Coronary artery (tissue), 2 donors: ENCODE measurements around the gene KBTBD8.
A peak's percentile ranks its signal among the peaks of the same experiment; 100 is the strongest.

Experiments used
- DNase-seq: peaks from one replicate; pipeline ENCODE4 v3.0.0-alpha.2; 2017; ENCODE audit warnings: low spot score
- H3K27ac ChIP-seq, 2 donors: fragments of 200-600 bp; sonication (generic); one replicate each; pipeline ENCODE4 v1.5.1; 2016 to 2019
- H3K4me3 ChIP-seq: fragments of 200-600 bp; sonication (generic); 2 replicates; pipeline ENCODE4 v1.5.1; 2016; ENCODE audit warnings: mild to moderate bottlenecking, moderate library complexity
- TF ChIP-seq, protein P1 (sequence below): fragments of 200-600 bp; sonication (generic); IDR thresholded peaks from one replicate; pipeline ENCODE4 v1.5.1; 2019; ENCODE audit warnings: antibody characterized with exemption

KBTBD8 gene, protein sequence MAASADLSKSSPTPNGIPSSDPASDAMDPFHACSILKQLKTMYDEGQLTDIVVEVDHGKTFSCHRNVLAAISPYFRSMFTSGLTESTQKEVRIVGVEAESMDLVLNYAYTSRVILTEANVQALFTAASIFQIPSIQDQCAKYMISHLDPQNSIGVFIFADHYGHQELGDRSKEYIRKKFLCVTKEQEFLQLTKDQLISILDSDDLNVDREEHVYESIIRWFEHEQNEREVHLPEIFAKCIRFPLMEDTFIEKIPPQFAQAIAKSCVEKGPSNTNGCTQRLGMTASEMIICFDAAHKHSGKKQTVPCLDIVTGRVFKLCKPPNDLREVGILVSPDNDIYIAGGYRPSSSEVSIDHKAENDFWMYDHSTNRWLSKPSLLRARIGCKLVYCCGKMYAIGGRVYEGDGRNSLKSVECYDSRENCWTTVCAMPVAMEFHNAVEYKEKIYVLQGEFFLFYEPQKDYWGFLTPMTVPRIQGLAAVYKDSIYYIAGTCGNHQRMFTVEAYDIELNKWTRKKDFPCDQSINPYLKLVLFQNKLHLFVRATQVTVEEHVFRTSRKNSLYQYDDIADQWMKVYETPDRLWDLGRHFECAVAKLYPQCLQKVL

DNA sequence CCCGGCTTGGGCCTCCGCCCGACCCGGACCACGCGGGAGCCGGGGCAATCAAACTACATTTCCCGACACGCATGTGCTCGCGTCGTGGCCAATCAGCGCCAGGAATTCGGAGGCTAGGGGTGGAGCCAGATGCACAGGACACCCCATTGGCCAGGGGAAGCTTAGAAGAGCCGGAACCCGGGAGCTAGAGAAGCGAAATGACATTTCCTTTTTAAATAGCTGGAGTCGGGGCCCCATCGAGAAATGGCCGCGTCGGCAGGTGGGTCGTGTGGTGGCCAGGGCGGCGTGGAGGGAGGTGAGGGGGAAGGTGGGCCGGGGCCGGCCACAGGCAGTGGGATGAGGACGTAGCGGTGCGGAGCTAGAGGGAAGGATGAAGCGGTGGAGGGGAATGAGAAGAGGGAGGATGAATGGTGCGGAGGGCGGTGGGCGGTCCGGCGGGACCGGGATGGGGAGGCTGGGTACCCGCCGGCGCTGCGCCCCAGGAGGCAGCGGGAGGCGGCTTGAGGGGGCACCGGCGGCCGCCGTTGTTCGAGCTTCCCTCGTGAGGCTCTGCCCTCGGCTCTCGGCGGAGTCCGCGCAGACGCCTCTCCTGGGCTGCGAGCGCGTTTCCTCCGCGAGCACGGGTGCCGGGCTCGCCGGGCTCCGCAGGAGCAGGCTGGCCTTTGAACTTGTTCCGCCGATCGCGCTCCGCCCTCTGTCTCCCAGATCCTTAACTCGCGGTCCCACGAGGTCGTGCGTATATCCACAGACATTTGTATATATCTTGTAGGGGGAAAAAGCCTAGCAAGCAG is at the start of gene KBTBD8:
Gene KBTBD8 (plus strand): TSS at position 195 of the 791 bp plus-strand sequence. CDS start 49 bp downstream, at position 244.
- peak within 1 kb of the TSS; percentile 40 to 87 for H3K27ac ChIP-seq
- TF ChIP-seq, protein P1, sequence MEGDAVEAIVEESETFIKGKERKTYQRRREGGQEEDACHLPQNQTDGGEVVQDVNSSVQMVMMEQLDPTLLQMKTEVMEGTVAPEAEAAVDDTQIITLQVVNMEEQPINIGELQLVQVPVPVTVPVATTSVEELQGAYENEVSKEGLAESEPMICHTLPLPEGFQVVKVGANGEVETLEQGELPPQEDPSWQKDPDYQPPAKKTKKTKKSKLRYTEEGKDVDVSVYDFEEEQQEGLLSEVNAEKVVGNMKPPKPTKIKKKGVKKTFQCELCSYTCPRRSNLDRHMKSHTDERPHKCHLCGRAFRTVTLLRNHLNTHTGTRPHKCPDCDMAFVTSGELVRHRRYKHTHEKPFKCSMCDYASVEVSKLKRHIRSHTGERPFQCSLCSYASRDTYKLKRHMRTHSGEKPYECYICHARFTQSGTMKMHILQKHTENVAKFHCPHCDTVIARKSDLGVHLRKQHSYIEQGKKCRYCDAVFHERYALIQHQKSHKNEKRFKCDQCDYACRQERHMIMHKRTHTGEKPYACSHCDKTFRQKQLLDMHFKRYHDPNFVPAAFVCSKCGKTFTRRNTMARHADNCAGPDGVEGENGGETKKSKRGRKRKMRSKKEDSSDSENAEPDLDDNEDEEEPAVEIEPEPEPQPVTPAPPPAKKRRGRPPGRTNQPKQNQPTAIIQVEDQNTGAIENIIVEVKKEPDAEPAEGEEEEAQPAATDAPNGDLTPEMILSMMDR = no peak
- peak; percentile 100 for DNase-seq
- peak within 1 kb of the TSS; percentile 98 for H3K4me3 ChIP-seq

DNA sequence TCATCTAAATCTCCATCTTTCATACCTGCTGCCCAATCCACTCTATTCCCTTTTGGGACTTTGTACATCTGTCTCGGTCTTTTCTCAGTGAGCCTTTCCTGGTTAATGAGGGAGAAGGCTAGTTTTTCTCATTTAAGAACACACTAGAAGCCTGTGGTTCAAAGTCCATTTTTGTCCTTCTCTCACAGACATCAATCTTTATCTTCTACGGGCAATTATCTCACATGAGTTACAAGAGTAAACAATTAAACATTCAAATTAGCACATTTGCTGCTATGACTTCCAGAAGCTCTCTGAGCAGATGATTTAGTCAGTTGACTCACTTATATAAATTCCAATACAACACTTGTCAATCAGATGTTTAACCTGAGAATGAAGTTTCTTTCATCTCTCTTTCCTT is 49.3 kb upstream of the KBTBD8 start:
- Histone ChIP-seq H3K4me3 (no peak overlapping the region), H3K27ac (no peak overlapping the region)
- TF ChIP-seq, protein P1 = no peak
- DNase-seq = no peak

DNA sequence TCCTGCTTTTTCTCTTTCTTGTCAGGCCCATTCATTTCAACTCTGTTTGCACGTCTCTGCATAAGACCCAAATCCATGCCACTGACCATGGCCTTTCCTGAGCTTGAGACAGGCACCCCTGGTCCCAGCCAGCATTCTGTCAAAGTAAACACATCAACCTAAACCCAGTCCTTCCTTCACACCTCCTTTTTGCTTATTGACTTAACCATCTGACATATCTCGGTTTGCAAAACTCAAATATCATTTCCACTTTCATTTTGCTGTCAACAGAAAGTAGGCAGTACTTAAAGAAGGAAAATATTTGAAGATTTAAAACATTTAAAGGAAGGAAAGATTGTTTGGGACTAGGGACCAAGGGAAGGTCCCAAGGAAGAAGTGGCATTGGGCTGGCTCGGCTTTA is 48.2 kb upstream of the KBTBD8 start:
- DNase-seq = no peak
- TF ChIP-seq, protein P1 = no peak
- no peak overlapping the region for H3K4me3 ChIP-seq
- H3K27ac ChIP-seq = no peak overlapping the region

DNA sequence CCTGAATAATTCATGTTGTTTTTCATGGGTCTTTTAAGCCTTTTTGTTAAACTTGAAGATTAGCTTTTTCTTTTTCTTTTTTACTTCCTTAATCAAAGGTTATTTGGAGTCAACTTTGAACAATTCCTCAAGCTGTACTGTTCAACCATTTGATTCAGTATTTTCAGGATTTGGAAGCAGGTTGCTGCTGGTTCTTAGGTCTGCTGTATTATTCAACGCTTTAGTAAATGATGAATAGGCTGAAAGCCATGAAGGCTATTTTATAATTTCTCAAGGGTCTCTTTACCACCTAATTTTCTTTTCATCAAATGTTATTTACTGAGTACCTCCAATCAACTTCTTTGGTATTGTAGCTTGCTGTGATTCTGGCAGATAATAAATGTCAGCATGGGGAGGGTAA is 45.8 kb upstream of the KBTBD8 start:
- DNase-seq = no peak
- H3K27ac ChIP-seq = no peak overlapping the region
- TF ChIP-seq, protein P1 = no peak

DNA sequence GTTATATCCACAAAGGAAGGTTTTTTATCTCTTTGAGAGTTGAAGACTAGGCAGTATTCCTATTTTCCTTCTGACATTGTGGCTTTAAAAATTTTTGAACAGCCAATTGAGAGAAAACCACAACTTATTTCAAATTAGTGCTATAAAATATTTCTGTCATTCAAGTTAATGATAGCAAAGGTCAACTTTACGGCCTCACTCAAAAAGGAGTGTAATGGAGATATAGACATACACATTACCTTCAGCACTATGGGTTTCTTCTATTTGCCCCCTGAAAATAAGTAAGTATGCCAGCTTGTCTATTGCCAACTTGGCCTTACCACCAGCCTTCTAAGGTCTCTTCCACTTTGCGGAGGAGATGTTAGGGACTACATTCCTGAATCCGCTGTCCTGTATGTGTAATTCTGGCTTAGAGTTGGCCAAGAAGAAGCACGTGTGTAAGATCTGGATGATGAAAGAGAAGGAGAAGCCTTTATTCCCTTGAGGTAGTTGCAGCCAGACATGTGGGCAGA is 44.1 kb upstream of the KBTBD8 start:
- DNase-seq = no peak
- H3K27ac ChIP-seq = no peak overlapping the region
- TF ChIP-seq, protein P1 = no peak
- no peak overlapping the region for H3K4me3 ChIP-seq

More for the DNA sequence above, 45.8 kb upstream of the KBTBD8 start:
- no peak overlapping the region for H3K4me3 ChIP-seq

DNA sequence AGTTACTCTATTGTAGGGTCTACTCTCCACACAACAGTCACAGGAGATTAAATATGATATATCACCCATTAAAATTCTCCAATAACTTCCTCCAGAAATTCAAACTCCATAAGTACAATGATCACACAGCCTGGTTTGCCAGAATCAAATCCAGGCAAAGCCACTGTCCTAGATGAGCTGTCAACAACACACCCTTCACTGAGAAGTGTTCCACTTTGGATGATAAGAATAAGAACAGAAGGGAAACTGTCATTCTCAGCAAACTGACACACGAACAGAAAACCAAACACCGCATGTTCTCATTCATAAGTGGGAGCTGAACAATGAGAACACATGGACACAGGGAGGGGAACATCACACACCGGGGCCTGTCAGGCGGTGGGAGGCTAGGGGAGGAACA is 41.4 kb upstream of the KBTBD8 start:
- DNase-seq = no peak
- Histone ChIP-seq H3K4me3 (no peak overlapping the region), H3K27ac (no peak overlapping the region)
- TF ChIP-seq, protein P1 = no peak
